OCI-M2 (cell line): ENCODE measurements around the gene SAFB2.

Experiments used
- DNase-seq: peaks from one replicate; lab custom pipeline; 2025; ENCODE audit not compliant: unreplicated experiment; lab: John Stamatoyannopoulos, UW

SAFB2 gene

GRCh38 chr19:5635427-5635826, 12.9 kb upstream of the SAFB2 start:
- no peak for DNase-seq

GRCh38 chr19:5632657-5633056, 10.1 kb upstream of the SAFB2 start:
- no peak for DNase-seq

GRCh38 chr19:5632241-5632612, 9.7 kb upstream of the SAFB2 start:
- DNase-seq, result no peak

DNA sequence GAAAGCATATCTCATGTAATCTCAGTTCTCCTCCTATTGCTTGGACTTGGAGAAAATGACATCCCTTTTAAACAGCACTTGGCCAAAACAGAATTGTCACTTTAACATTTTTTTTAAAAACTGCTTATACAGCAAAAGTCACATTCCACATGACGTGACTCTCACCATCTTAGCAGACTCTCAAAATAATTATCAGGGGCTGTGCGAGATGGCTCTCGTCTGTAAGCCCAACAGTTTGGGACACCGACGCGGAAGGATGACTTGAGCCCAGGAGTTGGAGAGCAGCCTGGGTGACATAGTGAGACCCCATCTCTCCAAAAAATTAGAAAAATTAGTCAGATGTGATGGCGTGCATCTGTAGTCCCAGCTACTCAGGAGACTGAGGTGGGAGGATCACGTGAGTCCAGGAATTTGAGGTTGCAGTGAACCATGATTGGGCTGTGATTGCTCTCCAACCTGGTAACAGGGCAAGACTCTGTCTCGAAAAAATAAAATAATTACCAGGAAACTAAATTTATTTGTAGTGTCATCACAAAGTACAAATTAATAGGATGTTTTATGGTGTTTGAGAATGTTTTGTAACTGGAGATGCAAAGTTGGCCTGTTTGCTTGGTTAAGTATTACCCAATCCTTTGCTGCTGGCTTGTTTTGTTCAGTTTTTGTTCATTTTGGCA, 9.1 kb upstream of the SAFB2 start:
- DNase-seq, result no peak

DNA sequence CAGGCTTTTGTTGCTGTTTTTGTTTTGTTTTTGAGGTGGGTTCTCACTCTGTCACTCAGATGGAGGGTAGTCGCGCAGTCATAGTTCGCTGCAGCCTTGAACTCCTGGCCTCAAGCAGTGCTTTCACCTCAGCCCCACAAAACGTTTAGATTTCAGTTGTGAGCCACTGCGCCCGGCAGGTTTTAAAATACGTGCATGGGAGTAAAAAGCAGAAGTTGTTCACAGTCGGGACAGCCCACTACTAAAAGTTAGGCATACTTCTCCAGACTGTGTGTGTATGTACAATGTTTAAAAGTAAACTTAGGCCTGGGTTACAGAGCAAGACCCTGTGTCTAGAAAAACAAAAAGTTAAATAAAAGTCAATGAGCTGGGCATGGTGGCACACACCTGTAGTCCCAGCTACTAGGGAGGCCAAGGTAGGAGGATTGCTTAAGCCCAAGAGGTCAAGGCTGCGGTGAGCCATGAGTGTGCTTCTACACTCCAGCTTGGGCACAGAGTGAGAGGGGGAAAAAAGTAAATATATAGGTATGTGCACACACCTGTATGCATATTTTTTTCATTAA, 6.4 kb upstream of the SAFB2 start:
- DNase-seq, result no peak

- no peak for DNase-seq
These were observed 5.9 kb upstream of the SAFB2 start for GRCh38 chr19:5628461-5628860.

GRCh38 chr19:5627395-5627904, 4.9 kb upstream of the SAFB2 start:
- DNase-seq, result no peak

DNA sequence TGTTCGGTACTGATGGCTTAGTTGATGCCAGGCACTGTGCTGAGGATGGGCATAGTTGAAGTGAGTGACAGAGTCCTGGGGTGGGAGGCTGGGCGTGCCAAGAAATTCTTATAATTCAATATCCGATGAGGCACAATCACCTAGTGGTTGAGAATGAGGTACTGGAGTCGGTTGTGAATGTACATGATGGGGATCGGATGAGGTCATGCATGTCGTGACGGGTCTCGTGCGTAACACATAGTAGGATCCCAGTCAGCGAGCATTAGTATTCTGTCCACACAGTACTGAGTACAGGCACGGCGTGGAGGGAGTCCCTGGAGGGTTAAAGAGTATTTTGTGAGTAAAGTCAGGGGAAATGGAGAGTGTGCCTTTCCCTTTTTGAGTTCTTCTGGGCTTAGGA, 3.1 kb upstream of the SAFB2 start:
- no peak for DNase-seq

- no peak for DNase-seq
These were observed 2.2 kb upstream of the SAFB2 start for GRCh38 chr19:5624741-5625278.

DNA sequence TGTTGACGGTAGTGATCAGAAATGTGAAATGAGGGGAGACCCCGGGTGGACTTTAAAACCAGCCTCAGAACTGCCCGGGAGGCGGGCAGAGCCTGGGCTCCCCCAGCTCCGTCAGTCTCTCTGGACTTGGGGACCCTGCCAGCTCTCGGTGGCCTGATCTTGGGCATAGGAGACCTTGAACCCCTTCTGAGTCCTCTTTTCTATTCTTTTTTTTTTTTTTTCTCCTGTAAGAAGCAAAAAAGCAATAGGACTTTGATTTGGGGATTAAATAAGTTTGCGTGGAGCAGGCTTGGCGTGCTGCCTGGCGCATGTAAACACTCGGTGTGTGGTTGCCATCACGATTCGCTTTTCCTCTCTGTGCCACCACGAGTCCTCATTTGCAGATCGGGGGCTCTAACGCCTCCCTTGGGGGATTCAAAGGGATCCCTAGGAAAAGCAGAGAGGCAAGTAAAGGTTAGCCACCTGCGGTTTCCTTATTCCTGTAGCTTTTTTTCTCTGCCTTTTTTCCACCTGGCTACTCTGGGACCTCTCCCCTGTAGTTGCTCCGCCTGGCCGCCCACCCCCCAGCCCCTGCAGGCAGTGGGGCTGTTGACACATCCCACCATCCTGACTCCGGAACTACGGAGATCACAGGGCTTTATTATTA, 1.6 kb upstream of the SAFB2 start:
- DNase-seq, result no peak

DNA sequence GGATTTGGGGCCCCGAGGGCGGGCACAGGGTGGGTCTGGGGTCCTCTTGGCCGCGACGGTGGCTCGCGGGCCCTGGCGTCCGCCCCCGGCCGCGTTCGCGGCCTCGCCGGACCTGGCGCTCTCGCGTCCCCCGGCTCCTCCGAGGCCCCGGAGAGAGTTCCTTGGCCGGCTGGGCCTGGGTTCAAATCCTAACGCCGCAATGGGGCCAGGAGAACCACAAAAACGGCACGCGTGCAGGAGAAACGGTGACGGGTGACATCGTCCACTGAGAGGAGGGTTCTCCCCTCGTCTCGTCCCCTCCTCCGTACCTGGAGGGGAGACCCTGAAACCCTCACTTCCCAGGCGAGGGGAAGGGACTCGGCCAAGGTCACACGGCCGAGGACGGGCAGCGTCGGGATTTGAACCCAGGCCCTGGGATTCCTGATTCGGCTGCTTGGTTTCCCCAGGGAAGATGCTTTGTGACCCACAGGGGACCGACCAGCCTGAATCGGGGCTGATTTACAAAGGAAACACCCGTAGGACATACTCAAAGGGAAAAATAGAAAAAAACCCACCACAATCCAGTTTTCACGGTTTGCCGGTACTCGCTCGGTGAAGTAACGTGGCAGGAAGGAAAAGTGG, 931 bp upstream of the SAFB2 start:
- no peak for DNase-seq

DNA sequence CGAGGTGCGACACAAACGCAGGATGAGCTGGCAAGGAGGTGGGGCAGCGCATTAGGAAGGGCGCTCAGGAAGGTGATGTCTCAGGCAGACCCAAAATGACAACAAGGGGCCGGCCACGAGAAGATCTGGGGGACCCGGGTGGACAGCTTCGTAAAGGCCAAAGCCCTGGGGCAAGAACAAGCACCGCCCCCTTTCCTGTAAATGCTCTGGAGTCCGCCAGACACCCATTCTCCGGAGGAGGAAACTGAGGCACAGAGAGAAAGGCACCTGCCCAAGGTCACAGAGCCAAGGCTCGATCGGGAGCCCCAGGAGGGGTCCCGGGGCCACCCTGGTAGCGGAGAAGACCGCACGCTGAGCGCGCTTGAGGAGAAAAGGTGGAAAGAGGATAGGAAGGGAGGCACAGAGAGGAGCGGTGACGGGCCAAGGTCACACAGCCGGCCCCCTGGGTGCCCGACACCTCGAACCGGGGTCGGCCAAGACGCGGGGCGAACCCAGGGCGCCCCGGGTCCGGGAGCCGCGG, 571 bp downstream of the SAFB2 start:
- no peak for DNase-seq

GRCh38 chr19:5621311-5621944, 1.1 kb downstream of the SAFB2 start:
- no peak for DNase-seq

GRCh38 chr19:5619946-5620345, 2.6 kb downstream of the SAFB2 start:
- no peak for DNase-seq

DNA sequence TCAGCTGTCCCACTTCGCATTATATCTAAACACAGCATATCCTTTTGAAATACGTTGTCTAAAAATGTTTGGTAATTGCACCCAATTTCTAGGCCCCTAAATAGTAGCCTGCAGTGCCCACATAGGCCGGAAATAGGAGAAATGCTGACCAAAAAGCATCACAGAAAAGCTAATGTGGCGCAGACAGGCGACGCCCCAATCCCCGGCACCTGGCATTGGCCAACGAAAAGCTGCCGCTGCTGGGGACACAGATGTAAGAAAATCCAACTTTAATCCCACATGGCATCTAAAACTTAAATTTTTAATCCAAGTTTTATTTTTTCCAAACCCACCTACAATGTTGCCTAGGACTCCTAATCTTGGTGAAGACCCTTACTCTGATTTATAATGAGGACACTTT, 4.0 kb downstream of the SAFB2 start:
- DNase-seq, result no peak

DNA sequence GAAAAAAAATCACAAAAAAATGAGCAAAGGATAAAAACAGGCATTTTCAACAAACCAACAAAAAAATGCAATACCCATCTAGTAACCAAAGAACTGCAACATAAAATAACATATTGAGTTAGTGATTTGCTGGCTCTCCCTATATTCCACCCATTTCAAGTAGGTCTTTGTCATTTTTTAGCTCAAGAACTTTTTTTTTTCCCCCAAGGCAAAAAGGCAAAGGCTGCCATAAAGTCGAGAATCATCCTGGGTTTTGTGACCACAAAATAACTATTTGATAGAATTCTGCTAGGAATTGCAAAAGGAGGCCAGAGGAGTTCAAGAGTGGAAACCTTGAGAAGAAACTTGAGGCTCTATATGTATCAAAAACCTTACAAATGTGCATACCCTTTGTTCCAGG, 5.5 kb downstream of the SAFB2 start:
- DNase-seq, result no peak

GRCh38 chr19:5615756-5616327, 6.7 kb downstream of the SAFB2 start:
- no peak for DNase-seq

- no peak for DNase-seq
These were observed 9.4 kb downstream of the SAFB2 start for GRCh38 chr19:5612891-5613865.

- DNase-seq, result no peak
These were observed 12.6 kb downstream of the SAFB2 start for GRCh38 chr19:5609881-5610448.
